LoVo (cell line): ENCODE measurements around the gene TRMT1.

Experiments
- DNase-seq: peaks from one replicate; pipeline ENCODE4 v3.0.0-alpha.2; 2016; ENCODE audit warnings: low spot score

TRMT1 gene

DNA sequence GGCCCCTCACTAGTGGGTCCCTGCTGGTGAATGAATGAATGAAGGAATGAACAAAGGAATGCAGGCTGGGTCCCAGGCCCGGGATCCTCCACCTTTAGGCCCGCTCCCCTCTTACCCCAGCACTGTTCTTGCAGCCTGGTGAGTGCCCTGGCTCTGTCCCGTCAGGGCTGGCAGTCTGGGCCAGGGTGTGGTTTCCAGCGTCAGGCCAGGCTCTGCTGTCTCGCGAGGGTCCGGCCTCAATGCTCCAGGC lies 14.2 kb downstream of the TRMT1 start:
- DNase-seq = no peak

DNA sequence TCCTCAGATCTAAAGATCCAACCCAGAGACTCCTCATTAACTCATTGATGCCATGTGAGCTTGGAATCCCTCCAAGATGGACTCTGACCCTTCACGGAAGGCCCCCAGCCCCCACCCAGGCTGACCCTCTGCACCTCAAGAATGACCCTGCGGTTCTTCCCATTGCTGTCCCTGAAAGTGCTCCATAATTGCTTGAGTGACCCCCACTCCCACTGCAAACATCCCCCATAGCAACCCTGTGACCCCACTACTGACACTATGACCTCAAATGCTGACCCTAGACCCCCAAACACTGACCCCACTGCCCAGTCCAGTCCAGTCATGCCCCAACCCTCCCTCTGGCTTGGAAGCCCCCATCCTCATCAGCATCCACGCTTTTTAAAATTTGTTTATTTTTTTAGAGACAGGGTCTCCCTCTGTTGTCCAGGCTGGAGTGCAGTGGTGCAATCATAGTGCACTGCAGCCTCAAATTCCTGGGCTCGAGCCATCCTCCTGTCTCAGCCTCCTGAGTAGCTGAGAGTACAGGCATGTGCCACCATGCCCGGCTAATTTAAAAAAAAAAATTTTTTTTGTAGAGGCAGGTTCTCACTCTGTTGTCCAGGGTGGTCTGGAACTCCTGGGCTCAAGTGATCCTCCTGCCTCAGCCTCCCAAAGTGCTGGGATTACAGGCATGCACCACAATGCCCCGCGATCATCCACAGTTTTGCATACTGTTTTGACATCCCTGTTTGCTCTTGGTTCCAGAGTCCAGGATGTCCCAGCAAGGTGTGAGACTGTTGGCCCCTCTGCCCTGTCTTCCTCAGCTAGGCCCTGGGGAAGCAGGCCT lies 14.7 kb downstream of the TRMT1 start:
- no peak for DNase-seq

DNA sequence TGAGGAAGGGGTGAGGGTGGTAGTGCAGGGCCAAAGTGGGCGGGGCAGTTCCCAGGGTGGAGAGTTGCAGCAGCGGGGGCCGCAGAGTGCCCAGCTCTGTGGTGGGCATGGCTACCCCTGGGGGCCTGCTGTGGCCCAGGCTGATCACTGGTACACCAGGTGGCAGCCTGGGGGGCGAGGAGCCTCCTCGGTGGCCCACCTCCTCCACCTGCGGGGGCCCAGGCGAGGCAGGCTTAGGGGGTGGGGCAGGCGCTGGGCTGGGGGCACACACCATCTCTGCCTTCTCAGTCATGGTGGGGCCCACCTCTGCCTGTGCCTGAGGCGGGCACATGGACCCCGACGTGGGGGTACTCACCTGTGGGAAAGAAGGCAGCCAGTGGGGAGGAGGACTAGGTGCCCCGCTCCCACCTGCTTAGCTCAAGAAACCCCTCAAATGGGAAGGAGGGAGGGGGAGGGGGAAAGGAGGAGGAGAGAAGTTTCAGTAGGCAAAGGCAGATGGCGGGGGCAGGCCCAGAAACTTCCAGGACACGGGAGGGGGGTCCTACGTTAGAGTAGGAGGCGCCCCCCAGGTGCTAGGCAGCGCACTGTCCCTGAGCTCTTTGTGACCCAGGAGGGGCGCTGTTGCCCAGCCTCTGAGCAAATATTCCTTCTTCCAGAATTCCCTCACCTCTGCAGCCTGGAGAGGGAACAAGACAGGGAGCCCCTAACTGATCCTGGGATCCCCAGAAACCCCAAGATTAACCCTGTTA lies 15.5 kb downstream of the TRMT1 start:
- no peak for DNase-seq

DNA sequence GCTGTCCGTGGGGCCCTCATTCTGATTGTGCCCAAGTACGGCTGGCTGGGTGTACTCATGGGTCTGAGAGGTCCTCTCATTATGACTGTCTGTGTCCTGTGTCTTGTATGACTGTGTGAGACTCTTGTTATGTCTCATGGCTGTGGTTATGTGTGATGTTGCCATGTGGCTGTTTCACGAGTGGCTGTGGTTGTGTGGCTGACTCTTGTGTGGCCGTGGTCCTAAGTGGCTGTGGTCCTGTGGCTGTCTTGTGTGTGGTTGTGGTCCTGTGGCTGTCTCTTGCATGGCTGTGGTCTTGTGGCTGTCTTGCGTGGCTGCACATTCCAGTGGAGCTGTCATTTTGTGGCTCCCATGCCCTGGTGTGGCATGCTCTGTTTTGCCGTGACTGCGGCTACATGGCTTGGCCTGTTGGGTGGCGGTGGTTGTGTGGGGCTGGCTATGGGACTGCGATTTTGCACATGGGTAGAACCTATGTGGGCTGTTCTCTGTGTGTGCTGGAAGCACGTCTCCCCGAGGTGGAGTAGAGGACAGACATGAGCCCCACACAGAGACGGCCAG lies 16.4 kb downstream of the TRMT1 start:
- no peak for DNase-seq

DNA sequence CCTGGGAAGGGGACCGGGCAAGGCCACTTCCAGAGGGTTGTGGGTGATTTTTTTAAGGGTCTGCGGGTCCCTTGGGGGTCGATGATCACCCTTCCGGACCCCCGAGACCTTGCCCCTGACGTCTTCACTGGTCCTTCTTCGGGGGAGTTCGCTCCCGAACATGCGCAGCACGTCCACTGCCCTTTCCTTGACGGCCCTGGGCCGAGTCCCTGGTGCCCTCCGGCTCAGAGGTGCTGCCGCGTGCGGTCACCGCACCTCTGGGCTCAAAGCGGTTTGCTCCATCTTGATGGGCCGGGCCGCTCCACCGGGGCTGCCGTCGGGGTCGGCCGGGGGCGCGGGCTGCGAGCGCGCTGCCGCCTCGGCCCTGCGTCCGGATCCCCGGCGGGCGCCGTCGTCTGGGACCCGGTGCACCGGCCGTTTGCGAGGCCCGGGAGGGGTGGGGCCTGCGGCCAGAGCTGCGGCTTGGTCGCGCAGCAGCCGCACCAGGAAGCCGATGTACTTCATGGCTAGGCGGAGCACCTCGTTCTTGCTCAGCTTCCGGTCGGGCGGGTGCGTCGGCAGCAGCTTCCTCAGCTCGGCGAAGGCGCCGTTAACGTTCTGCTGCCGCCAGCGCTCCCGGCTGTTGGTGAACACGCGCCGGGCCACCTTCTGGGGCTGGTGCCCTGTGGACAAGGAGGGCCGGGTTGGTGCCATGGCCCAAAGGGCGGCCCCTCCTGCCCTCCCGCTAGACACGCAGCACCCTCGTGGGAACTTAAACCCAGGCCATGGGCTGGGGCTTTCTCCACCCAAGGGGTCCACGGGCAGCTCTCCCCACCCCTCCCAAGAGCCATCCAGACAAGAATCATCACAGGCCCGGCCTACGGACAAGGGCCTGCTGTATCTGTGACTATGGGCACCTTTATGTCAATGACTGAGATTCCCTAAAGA lies 17.2 kb downstream of the TRMT1 start:
- DNase-seq = peak; percentile 31

DNA sequence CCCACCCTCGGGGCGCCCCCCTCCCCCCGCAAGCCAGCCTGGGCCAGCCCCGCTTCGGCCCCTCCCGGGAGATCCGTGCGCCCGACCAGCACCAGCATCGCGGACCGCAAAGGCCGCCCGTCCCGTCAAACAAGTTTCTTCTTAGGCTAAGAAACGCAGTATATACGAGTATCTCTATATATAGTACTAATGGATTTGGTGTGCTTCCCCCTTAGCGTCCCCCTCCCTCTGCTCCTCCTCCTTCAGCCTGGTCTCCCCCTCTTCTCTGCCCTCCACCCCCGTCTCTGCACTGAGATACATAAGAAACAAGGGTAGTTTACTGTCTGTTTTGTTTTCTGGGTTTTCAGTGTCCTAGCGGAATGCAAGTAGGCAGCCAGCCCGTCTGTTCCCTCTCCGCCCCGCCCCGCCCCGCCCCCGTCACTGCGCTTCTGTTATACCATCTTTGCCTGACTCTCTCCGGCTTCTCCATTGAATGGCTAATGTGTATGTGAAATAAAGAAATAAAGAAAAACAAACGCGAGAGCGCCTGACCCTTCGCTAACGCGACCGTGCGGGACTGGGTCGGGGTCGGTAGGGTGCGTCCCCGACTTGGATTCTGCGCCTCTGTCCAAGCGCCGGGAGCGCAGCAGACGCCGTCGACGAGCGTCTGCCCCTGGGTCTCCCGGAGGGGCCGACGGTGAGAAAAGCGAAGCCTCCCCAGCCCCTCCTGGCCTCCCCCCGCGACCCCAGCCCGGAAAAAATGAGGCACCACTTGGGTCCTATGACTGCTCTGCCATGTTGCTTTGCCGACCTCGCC lies 18.1 kb downstream of the TRMT1 start:
- no peak for DNase-seq

DNA sequence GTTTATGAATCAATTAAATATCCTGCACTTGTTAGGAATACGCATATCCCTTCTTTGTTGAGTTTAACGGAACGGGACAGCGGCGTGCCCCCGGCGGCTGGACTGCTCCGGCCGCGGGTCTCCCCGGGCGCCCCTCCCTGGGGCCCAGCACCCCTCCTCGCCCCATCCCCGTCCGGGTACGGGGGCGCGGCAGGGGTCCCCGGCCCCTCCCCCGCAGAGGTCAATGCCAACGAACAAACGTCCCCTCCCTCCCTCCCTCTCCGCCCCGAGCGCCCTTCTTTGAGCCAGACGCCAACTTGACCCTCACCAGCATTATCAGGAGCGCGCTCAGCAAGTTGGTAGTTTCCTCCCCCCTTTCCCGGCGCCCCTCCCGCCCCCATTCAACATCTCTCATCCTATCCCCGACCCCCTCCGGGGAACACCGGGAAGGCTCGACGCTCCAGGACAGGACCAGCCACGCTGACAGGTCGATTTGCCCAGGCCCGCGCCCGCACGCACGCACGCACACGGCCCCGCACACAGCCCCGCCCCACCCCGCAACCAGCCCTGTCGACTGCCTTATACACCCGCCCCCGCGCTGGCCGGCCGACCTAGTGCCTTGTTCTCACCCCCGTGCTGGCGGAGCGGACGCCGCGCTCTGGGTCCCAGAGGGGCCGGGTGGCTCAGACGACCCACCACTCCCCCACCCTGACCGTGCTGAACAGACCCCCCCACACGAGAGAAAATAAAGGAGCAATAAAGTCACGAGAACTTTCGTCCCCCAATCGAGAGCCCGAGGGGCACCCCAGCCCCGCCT lies 18.9 kb downstream of the TRMT1 start:
- DNase-seq = no peak

DNA sequence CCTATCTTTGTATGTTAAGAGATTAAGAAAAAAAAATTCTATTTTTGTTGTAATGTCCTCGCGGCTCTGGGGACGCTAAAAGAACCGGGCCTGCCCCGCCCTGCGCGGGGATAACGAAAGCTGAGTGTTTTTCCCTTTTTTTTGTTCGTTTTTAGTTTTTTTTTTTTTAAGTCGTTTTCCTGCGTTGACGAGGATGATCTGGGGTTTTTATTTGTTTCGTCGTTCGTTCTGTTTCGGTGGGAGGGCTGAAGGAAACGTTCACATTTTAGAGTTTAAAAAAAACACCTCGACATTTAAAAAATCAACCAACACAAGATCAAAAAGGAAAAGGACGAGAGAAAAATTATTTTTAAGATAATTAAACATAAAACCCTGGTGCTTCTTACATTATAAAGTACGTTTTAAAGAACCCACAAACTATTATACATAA lies 19.5 kb downstream of the TRMT1 start:
- DNase-seq = no peak

DNA sequence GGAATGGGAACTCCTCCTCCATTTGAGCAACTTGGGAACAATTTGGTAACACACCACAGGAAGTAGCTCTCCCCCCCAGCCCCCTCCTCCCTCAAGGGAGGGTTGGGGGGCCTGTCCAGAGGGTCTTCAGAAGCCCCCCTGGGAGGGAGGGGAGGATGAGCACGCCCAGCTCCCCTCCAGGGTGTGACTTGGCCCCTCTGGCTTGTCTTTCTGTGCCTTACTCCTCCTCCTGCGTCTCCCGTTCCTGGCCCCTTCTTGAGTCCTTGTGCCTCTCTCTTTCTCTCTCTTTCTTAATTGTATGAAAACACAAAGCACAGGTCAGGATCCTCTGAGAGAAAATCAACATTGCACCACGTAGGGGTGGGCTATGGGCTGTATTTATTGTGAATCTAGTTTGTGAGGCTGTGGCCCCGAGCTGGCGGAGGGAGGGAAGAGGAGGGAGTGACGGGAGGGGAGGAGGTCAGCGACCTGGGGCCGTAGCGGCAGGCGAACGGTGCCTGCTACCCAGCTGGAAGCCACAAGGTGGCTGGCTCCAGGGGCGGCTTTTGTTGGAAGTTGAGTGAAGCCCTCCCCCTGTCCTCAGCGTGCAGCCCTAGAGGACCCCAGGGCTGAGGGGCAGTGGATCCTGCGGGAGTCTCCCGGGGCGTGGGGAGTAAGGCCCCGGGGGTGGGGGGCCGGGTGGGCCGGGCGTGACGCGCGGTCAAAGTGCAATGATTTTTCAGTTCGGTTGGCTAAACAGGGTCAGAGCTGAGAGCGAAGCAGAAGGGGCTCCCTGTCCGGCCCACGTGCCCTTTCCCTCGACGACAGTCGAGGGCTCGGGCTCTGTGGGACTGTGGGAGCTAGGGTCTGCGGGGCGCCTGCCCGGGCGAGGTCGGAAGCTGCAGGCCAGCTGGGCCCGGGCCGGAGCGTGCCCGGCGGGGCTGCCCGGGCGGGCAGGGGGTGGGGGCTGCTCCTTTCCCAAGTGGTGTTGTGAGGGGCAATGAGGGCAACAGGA lies 20.3 kb downstream of the TRMT1 start:
- no peak for DNase-seq

DNA sequence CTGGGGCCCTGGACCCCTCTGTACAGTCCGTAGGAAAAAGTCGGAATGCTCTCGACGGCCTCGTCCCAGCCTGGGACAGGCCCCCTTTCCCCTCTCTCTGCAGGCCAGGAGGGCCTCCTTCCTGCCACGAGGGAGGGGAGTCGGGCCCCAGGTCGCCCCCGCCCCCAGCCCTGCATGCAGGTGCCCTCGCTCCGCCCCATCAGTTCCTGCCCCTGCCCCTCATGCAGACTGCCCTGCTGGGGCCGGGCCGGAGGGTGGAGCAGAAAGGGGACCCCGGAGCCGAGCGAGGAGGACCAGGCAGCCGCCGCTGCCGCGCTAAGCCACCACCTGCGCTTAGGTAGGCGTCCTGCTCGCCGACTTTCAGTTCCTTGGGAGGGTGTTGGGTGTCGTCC lies 21.2 kb downstream of the TRMT1 start:
- DNase-seq = no peak

DNA sequence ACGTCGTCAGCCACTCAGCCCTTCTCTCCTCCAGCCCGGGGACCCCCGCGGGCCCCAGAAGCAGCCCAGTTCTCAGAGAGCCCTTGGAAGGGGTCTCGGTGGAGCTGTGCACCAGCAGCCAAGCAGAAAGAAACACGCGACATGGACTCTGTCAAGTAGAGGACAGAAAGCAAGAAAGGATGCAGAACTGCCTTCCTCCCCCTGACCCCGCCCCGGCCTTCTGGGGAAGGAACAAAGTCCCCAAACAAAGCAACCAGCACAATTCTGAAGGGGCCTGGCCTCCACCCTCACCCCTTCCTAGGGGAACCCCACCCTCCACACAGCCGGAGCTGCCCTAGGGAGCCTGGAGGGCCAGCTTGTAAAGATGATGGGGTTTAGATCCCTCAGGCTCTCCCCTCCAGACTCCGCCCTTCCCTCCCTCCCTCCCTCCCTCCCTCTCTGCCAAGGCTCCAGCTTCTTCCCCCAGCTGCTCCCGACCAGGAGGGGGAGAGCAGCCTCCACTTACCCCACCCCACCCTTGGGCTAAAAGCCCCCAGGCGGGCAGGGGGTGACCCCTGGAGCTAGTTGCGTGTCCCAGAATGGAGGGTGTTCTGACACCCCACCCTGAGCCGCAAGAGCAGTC lies 21.7 kb downstream of the TRMT1 start:
- no peak for DNase-seq

DNA sequence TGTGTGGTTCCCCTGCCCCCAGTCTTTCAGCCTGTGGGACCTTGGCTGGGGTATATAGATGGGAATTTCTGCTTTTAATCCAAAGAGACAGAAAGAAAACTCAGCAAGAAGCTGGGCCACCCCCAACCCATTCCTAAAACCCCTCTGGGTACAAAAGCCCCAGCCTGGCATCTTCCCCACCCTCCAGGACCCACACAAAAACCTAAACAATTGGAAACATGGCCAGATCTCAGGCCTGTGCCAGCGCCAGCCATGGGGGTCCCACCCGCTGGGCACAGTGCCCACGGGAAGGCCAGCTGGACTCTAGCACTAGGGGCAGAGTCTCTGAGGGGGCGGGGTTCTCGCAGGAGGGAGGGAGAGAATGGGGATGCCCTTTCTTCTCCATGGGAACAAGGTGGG lies 22.4 kb downstream of the TRMT1 start:
- no peak for DNase-seq

DNA sequence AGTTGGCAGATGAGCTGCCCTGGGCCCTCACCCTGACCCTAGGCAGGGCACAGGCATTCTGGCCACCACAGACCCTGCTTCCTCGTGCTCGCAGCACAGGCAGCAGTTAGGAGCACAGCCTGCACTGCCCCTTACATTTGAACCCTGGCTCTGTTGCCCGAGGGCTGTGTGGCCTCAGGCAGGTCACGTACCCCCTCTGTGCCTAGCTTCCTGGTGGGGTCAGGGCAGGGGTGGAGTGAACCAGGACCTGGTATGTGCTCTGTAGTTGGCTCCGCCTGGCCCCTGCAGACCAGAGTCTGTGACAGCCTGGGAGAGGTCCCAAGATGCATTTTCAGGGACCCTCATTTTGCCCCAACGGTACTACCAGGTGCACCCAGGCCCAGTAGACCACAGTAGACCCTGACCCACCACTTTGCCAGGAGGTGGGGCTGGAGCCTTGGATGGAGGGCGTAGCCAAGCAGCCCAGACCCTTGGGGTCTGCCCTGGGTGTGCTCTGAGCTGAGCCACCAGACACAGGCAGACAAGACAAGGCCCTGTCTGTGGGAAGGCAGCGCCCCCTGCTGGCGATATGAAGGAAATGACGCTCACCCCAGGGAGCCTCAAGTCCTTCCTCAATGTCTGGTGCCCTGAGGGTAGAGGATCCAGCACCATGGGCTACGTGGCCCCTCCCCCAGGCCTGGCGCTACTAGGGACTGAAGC lies 23.0 kb downstream of the TRMT1 start:
- peak; percentile 72 for DNase-seq

DNA sequence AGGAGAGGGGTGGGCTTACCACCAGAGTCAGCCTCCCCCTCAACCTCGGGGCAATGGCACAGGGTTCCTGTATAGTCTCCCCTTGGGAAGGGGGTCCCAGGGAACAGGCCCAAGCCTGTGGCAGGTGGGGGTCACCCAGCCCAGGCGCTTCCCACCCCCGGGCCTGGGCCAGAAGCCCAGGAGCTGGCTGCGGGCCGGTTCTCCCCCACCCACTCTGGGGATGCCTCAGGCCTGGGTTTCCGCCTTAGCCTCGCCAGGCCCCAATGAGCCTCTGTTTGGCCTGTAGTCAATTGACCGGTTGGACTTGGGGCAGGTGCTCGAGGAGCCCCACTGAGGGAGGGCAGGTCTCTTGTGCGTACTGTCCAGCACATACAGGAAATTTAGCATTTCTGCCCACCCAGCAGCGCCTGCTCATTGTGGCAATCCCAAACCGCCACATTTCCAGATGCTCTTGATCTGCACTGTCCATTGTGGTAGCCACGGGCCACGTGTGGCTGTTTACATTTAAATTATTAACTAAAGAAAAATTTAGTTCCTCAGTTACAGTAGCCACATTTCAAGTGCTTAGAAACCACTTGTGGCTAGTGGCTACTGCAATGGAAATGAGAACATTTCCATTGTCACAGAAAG lies 23.8 kb downstream of the TRMT1 start:
- no peak for DNase-seq

DNA sequence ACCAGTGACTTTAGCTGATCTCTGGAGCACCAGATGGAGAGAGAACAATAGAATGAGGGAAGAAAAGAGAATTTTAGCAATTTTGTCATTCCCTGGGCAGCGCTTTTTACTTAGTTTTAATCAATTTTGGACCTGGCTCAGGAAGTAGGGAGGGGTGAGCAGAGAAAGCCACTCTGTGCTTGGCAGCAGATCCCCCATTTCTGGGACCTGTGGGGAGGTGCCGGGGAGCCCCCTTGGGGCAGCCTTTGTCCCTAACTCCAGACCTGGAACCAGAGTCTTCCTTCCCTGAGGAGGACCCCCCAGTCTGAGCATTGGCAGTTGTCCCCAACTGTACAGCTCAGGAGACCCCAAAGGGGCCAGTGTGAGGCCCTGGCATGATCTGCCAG lies 24.4 kb downstream of the TRMT1 start:
- DNase-seq = no peak

DNA sequence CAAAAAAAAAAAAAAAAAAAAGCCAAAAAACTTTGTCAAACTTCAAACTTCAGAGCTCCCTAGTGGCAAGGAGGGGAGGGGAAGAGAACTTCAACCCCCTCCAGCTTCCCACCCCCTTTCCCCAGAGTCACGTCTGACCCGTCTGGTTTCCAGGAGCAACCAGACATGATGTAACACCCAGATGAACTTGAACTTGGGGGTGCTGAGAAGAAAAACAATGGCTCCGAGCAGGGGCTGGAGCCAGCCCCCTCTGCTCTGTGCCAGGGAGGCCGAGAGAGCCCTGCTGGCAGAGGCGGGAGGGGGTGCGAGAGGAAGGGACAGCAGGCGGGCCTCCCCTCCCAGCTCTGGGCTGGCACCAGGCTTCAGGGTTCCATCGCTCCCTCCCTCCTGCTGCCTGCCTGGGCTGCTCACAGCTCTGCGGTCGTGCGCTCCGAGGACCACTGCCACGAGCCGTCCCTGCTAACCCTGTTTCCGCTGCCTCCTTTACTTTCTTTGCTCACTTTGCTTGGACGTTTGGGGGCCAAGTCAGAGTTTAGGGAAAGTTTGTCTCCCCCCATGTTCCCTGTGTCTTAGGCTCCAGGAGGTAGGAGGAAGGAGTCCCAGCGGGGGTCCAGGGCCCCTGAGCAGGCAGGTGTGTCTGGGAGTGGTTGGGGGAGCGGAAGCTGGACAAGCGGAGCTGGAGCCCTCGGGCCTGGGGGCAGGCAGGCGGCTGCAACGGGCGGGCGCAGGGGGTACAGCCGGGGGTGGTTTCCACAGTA lies 25.0 kb downstream of the TRMT1 start:
- no peak for DNase-seq
